ENCODE results near the gene MEDAG. TPM values are rescaled to one million over a fixed set of nuclear protein-coding genes. Genes with fewer than 3 reads are reported as not detected.
A peak's percentile ranks its signal among the peaks of the same experiment; 100 is the strongest.

MEDAG gene
- total and polyA plus RNA-seq, 2 donors (not counting 3 experiments of a cell fraction or from before 2014, with no cell fraction given), result 27.2 TPM

- POLR2A ChIA-PET, result interaction anchor here (1.2 kb wide), 1 partner anchor 725 kb away, joined by 3 read pairs; no protein-coding TSS in a partner anchor
- intact Hi-C loops (cut with micrococcal nuclease), result loop anchor here (1.0 to 10.0 kb wide), 5 partner anchors 47 to 559 kb away; partner anchors contain the start of genes KATNAL1 and TEX26
- dilution Hi-C loops (cut with MboI; ENCODE audit: extremely low pct_ligation_motif_present, low sequenced_read_pairs), result loop anchor here (10.0 kb wide), 1 partner anchor 59 kb away; no protein-coding TSS in a partner anchor
- Histone ChIP-seq H3K36me3 (ENCODE audit: control insufficient read depth in 2 of 2, extremely low read depth in 1 of 2, insufficient read depth in 2 of 2, low read length in 2 of 2) (no peaks in the 10 kb centered on the region), H3K9ac (replicated peaks; ENCODE audit: extremely low read depth, insufficient read depth, low read length) (peak overlapping the region; percentile 60), H3K9me1 (replicated peaks; ENCODE audit: control insufficient read depth, extremely low read depth, insufficient read depth, low read length) (no peaks in the 10 kb centered on the region), H3K9me3 (replicated peaks; ENCODE audit: control insufficient read depth, insufficient read depth, low read length) (no peaks in the 10 kb centered on the region), H2AFZ (ENCODE audit: low read depth, low read length) (peak overlapping the region; percentile 75), H3K4me1 (ENCODE audit: control insufficient read depth, extremely low read depth, insufficient read depth, low read length) (peaks cover 19% of the 10 kb centered on the region), H3K4me2 (ENCODE audit: insufficient read depth, low read length) (no peak overlapping the region), H4K20me1 (replicated peaks; ENCODE audit: control insufficient read depth, extremely low read depth, insufficient read depth, low read length) (no peaks in the 10 kb centered on the region), H3K4me3 (replicated peaks in 1 of 3; ENCODE audit: insufficient read depth in 1 of 3, low read depth in 1 of 3, low read length in 3 of 3) (no peak overlapping the region), H3K27me3 (ENCODE audit: control insufficient read depth in 2 of 2, insufficient read depth in 2 of 2, low read length in 2 of 2) (no peaks in the 10 kb centered on the region), H3K79me2 (ENCODE audit: control insufficient read depth, insufficient read depth, low read length) (no peaks in the 10 kb centered on the region), H3K27ac (ENCODE audit: insufficient read depth, low read depth, low read length) (peak overlapping the region; percentile 95)
- FAIRE-seq (no peak), DNase-seq (ENCODE audit: low read depth, low spot score) (no peak)
- no peak for TF ChIP-seq POLR2AphosphoS5 (IDR thresholded peaks at IDR 0.05; ENCODE audit: insufficient read depth, low read depth, low read length)
- no peak for TF ChIP-seq EZH2 (IDR thresholded peaks at IDR 0.05; ENCODE audit: borderline replicate concordance, low read depth, low read length, severe bottlenecking)
- no peak for TF ChIP-seq JUN (IDR thresholded peaks at IDR 0.05; ENCODE audit: borderline replicate concordance, insufficient read depth, insufficient read length, low read depth)
- TF ChIP-seq, protein P1, sequence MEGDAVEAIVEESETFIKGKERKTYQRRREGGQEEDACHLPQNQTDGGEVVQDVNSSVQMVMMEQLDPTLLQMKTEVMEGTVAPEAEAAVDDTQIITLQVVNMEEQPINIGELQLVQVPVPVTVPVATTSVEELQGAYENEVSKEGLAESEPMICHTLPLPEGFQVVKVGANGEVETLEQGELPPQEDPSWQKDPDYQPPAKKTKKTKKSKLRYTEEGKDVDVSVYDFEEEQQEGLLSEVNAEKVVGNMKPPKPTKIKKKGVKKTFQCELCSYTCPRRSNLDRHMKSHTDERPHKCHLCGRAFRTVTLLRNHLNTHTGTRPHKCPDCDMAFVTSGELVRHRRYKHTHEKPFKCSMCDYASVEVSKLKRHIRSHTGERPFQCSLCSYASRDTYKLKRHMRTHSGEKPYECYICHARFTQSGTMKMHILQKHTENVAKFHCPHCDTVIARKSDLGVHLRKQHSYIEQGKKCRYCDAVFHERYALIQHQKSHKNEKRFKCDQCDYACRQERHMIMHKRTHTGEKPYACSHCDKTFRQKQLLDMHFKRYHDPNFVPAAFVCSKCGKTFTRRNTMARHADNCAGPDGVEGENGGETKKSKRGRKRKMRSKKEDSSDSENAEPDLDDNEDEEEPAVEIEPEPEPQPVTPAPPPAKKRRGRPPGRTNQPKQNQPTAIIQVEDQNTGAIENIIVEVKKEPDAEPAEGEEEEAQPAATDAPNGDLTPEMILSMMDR (IDR thresholded peaks at IDR 0.05; ENCODE audit: extremely low read depth in 1 of 2, insufficient read depth in 1 of 2, low read depth in 1 of 2, low read length in 2 of 2), result no peak
- no TSS peak for BruUV-seq (replicated peaks)
- CTCF ChIA-PET, result interaction anchor here (1.4 to 4.3 kb wide), 3 partner anchors 8 to 71 kb away, joined by 3 to 32 read pairs (median 9); no protein-coding TSS in a partner anchor
These were observed 42.3 kb upstream of the MEDAG start for GRCh38 chr13:30863796-30864195.

Measured in endothelial cell of umbilical vein (primary cell).